CD4-positive, CD25-positive, alpha-beta regulatory T cell (primary cell): Measurements from ENCODE around the gene RIC1. TPM values are rescaled to one million over a fixed set of nuclear protein-coding genes. Genes with fewer than 3 reads are reported as not detected.
"Not testable (repeated sequence)": the region's sequence is repeated elsewhere in the genome, so short reads cannot be mapped to it uniquely, and the experiment has no call there.

Experiments used
- ATAC-seq, 2 donors: fragments of 150-1000 bp; cut with Tn5 transposase; one replicate each; pipeline ENCODE4 v1.10.0; 2021; ENCODE audit warnings: low read depth in 2 of 2, moderate number of reproducible peaks in 2 of 2, moderate library complexity in 1 of 2
- DNase-seq, 3 donors: peaks; one replicate each; pipeline versions ENCODE4 v3.0.0 to v3.0.0-alpha.2; 2012 to 2022; ENCODE audit warnings: mixed read lengths in 1 of 3
- H3K27ac ChIP-seq: one replicate; pipeline ENCODE4 v1.7.0; 2013; ENCODE audit warnings: mild to moderate bottlenecking, low read length; ENCODE audit not compliant: insufficient read depth, poor library complexity, severe bottlenecking
- H3K27me3 ChIP-seq: one replicate; pipeline ENCODE4 v1.7.0; 2013; ENCODE audit warnings: low read length; ENCODE audit not compliant: control insufficient read depth, insufficient read depth
- H3K36me3 ChIP-seq: one replicate; pipeline ENCODE4 v1.7.0; 2013; ENCODE audit warnings: mild to moderate bottlenecking, low read length, moderate library complexity; ENCODE audit not compliant: control insufficient read depth, insufficient read depth
- H3K4me1 ChIP-seq: 2 replicates; pipeline ENCODE4 v1.7.0; 2013; ENCODE audit warnings: mild to moderate bottlenecking, low read length; ENCODE audit not compliant: insufficient read depth, control insufficient read depth, poor library complexity, severe bottlenecking
- H3K4me3 ChIP-seq: one replicate; pipeline ENCODE4 v1.7.0; 2013; ENCODE audit warnings: low read depth, mild to moderate bottlenecking, low read length, moderate library complexity
- H3K9me3 ChIP-seq, 2 experiments: 1 replicate in 1 of 2; 2 replicates in 1 of 2; pipeline ENCODE4 v1.7.0; 2013; ENCODE audit warnings: low read length in 2 of 2, mild to moderate bottlenecking in 1 of 2, moderate library complexity in 1 of 2; ENCODE audit not compliant: control insufficient read depth in 2 of 2
- H3K27ac Mint-ChIP-seq, 3 donors: one replicate each; pipeline ENCODE4 v1.8.0; 2020 to 2022; ENCODE audit warnings: mild to moderate bottlenecking in 3 of 3, mixed read lengths in 3 of 3, moderate library complexity in 2 of 3
- H3K27me3 Mint-ChIP-seq: one replicate; pipeline ENCODE4 v1.8.0; 2022; ENCODE audit warnings: mild to moderate bottlenecking, mixed read lengths
- H3K36me3 Mint-ChIP-seq: one replicate; pipeline ENCODE4 v1.8.0; 2020; ENCODE audit warnings: mixed read lengths
- H3K4me1 Mint-ChIP-seq, 4 donors: one replicate each; pipeline ENCODE4 v1.8.0; 2020 to 2022; ENCODE audit warnings: mixed read lengths in 4 of 4, mild to moderate bottlenecking in 1 of 4
- H3K4me3 Mint-ChIP-seq, 4 donors: one replicate each; pipeline ENCODE4 v1.8.0; 2020 to 2022; ENCODE audit warnings: mild to moderate bottlenecking in 4 of 4, mixed read lengths in 4 of 4, moderate library complexity in 3 of 4
- H3K9me3 Mint-ChIP-seq, 7 donors: one replicate each; pipeline ENCODE4 v1.8.0; 2020 to 2022; ENCODE audit warnings: mixed read lengths in 7 of 7, mild to moderate bottlenecking in 3 of 7, moderate library complexity in 2 of 7
- polyA plus RNA-seq, 4 donors: library from polyadenylated mRNA; unstranded; fragments of 300-500 nt; fragmentation: Illumina TruSeq; gene quantifications; one replicate each; pipeline ENCODE4 v1.2.3, GENCODE V29; 2021
- total RNA-seq: library from RNA; stranded (reverse); gene quantifications from one replicate; pipeline ENCODE4 v1.2.3, GENCODE V29; 2022

Gene RIC1
- total and polyA plus RNA-seq, 5 donors from 2014 or later: 5.0 to 29.9 (median 7.6) TPM

GRCh38 chr9:5622016-5622415 is 6.9 kb upstream of the RIC1 start:
- Mint-ChIP-seq H3K36me3 (peaks cover 5% of the 10 kb centered on the region), H3K4me1 (peaks cover 29 to 69% (median 49%) of the 10 kb centered on the region in 4 donors), H3K4me3 (no peak overlapping the region), H3K27ac (no peak overlapping the region), H3K9me3 (no peaks in the 10 kb centered on the region), H3K27me3 (no peaks in the 10 kb centered on the region)
- H3K4me1 ChIP-seq: peaks cover 35% of the 10 kb centered on the region
- no peak for DNase-seq
- no peaks in the 10 kb centered on the region for H3K27me3 ChIP-seq
- ATAC-seq: no peak
- H3K4me3 ChIP-seq: no peak overlapping the region
- no peak overlapping the region for H3K27ac ChIP-seq
- H3K9me3 ChIP-seq: no peaks in the 10 kb centered on the region
- H3K36me3 ChIP-seq: no peaks in the 10 kb centered on the region

DNA sequence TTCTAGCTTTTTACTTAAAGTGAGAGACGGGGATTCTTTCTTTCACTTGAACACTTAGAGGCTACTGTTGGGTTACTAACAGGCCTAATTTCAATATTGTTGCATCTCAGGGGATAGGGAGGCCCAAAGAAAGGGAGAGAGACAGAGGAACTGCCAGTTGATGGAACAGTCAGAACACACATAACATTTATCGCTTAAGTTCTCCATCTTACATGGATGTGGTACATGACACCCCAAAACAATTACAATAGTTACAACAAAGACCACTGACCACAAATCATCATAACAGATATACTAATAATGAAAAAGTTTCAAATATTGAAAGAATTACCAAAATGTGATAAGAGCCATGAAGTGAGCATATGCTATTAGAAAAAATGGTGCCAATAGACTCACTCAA is 4.3 kb upstream of the RIC1 start:
- H3K27me3 Mint-ChIP-seq: peaks cover 3% of the 10 kb centered on the region
- Histone ChIP-seq H3K36me3 (no peaks in the 10 kb centered on the region), H3K27ac (peak overlapping the region; percentile 28), H3K9me3 (no peaks in the 10 kb centered on the region), H3K4me1 (peaks cover 46% of the 10 kb centered on the region), H3K4me3 (peak overlapping the region; percentile 57), H3K27me3 (no peaks in the 10 kb centered on the region)
- peak overlapping the region; percentile 72 to 87 (median 86) for H3K27ac Mint-ChIP-seq
- ATAC-seq: no peak
- H3K36me3 Mint-ChIP-seq: peaks cover 5% of the 10 kb centered on the region
- H3K9me3 Mint-ChIP-seq: no peaks in the 10 kb centered on the region
- peak overlapping the region; percentile 2 to 82 (median 74) for H3K4me3 Mint-ChIP-seq
- peak in 1 of 3 donors; percentile 20 for DNase-seq
- peaks cover 27 to 64% (median 43%) of the 10 kb centered on the region in 4 donors for H3K4me1 Mint-ChIP-seq

GRCh38 chr9:5626727-5627634 is 1.9 kb upstream of the RIC1 start:
- Histone ChIP-seq H3K4me1 (peaks cover 65% of the 10 kb centered on the region), H3K27ac (peak overlapping the region; percentile 93), H3K4me3 (peak overlapping the region; percentile 97), H3K9me3 (no peaks in the 10 kb centered on the region), H3K27me3 (no peaks in the 10 kb centered on the region), H3K36me3 (no peaks in the 10 kb centered on the region)
- H3K9me3 Mint-ChIP-seq: no peaks in the 10 kb centered on the region
- ATAC-seq (peak; percentile 18 to 22), DNase-seq (peak; percentile 11 to 86 (median 74))
- peaks cover 5% of the 10 kb centered on the region for H3K27me3 Mint-ChIP-seq
- H3K4me1 Mint-ChIP-seq: peaks cover 27 to 70% (median 51%) of the 10 kb centered on the region in 4 donors
- H3K4me3 Mint-ChIP-seq: peak overlapping the region; percentile 89 to 97 (median 94)
- peaks cover 5% of the 10 kb centered on the region for H3K36me3 Mint-ChIP-seq
- peak overlapping the region; percentile 96 to 97 (median 97) for H3K27ac Mint-ChIP-seq

GRCh38 chr9:5627686-5628085 is 1.2 kb upstream of the RIC1 start:
- H3K27ac ChIP-seq: peak overlapping the region; percentile 93
- H3K27ac Mint-ChIP-seq: peak overlapping the region; percentile 96 to 97 (median 97)
- peak overlapping the region; percentile 97 for H3K4me3 ChIP-seq
- peaks cover 31 to 77% (median 57%) of the 10 kb centered on the region in 4 donors for H3K4me1 Mint-ChIP-seq
- not testable (repeated sequence) for H3K36me3 Mint-ChIP-seq, ATAC-seq, H3K36me3 ChIP-seq, H3K9me3 ChIP-seq, H3K27me3 ChIP-seq, DNase-seq, H3K27me3 Mint-ChIP-seq, H3K9me3 Mint-ChIP-seq
- peak overlapping the region; percentile 89 to 97 (median 94) for H3K4me3 Mint-ChIP-seq
- peaks cover 69% of the 10 kb centered on the region for H3K4me1 ChIP-seq

DNA sequence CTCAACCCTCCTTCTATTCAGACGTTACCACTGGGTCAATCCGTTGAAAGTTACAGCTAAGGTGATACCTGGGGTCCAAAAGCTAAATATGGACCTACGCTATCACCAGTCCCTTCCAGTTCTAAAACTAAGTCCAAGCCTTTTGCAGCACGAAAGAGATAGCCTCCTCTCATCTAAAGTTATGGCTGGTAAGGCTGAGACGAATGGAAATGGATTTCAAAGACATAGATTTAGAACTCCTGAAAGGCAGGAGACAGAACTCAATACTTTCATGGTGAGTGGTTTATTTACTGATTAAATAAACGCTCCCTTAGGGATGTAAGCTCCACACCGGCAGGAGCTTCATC is 751 bp upstream of the RIC1 start:
- H3K9me3 Mint-ChIP-seq: no peaks in the 10 kb centered on the region
- peaks cover 5% of the 10 kb centered on the region for H3K27me3 Mint-ChIP-seq
- no peaks in the 10 kb centered on the region for H3K9me3 ChIP-seq
- peak overlapping the region; percentile 89 to 97 (median 94) for H3K4me3 Mint-ChIP-seq
- H3K36me3 ChIP-seq: no peaks in the 10 kb centered on the region
- peak overlapping the region; percentile 93 for H3K27ac ChIP-seq
- peak overlapping the region; percentile 96 to 97 (median 97) for H3K27ac Mint-ChIP-seq
- no peaks in the 10 kb centered on the region for H3K27me3 ChIP-seq
- peaks cover 5% of the 10 kb centered on the region for H3K36me3 Mint-ChIP-seq
- H3K4me1 Mint-ChIP-seq: peaks cover 34 to 77% (median 60%) of the 10 kb centered on the region in 4 donors
- H3K4me1 ChIP-seq: peaks cover 73% of the 10 kb centered on the region
- H3K4me3 ChIP-seq: peak overlapping the region; percentile 97
- ATAC-seq (no peak), DNase-seq (no peak)

- H3K27me3 Mint-ChIP-seq: peaks cover 5% of the 10 kb centered on the region
- peak in 2 of 3 donors; percentile 23 to 62 for DNase-seq
These were observed 589 bp downstream of the RIC1 start for GRCh38 chr9:5629312-5630080.

DNA sequence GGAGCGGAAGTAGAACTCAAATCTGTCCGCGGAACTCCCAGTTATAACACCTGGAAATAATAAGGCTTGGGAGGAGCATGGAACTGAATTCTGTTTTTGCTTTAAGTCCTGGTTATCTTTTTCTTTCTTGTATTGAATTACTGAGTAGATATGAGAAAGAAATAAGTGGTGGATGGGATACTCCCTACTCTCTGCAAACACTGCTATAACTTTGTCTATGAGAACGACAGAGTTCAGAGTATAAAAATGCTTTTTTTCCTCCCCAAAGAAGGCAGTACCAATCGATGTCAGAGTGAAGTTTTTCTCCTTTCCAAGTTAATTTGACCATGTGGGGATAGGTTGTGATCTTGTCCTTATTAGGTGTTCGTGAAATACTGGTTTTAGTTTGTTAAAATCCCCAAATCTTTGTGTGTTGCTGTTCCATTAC is 1.2 kb downstream of the RIC1 start:
- H3K9me3 ChIP-seq: peaks cover 0 to 1% of the 10 kb centered on the region in 2 experiments
- H3K9me3 Mint-ChIP-seq: no peaks in the 10 kb centered on the region
- peak overlapping the region; percentile 97 for H3K4me3 ChIP-seq
- no peaks in the 10 kb centered on the region for H3K27me3 ChIP-seq
- H3K27me3 Mint-ChIP-seq: peaks cover 5% of the 10 kb centered on the region
- H3K27ac ChIP-seq: peak overlapping the region; percentile 93
- no peak for ATAC-seq
- no peaks in the 10 kb centered on the region for H3K36me3 ChIP-seq
- peak in 2 of 3 donors; percentile 33 to 46 for DNase-seq
- H3K4me3 Mint-ChIP-seq: peak overlapping the region; percentile 98 to 100 (median 98)
- peaks cover 43 to 76% (median 61%) of the 10 kb centered on the region in 4 donors for H3K4me1 Mint-ChIP-seq
- peaks cover under 1% of the 10 kb centered on the region for H3K36me3 Mint-ChIP-seq
- H3K4me1 ChIP-seq: peaks cover 63% of the 10 kb centered on the region
- H3K27ac Mint-ChIP-seq: peak overlapping the region; percentile 88 to 99 (median 91)

More at GRCh38 chr9:5629312-5630080, 589 bp downstream of the RIC1 start:
- no peaks in the 10 kb centered on the region for H3K9me3 Mint-ChIP-seq
- Histone ChIP-seq H3K4me3 (peak overlapping the region; percentile 97), H3K27ac (peak overlapping the region; percentile 93), H3K4me1 (peaks cover 69% of the 10 kb centered on the region), H3K36me3 (no peaks in the 10 kb centered on the region), H3K27me3 (no peaks in the 10 kb centered on the region), H3K9me3 (no peaks in the 10 kb centered on the region)
- peaks cover 3% of the 10 kb centered on the region for H3K36me3 Mint-ChIP-seq
- peaks cover 44 to 77% (median 60%) of the 10 kb centered on the region in 4 donors for H3K4me1 Mint-ChIP-seq
- H3K4me3 Mint-ChIP-seq: peak overlapping the region; percentile 98 to 100 (median 98)
- H3K27ac Mint-ChIP-seq: peak overlapping the region; percentile 88 to 99 (median 91)
- peak; percentile 9 to 17 for ATAC-seq
